Neuronal stem cell (in vitro differentiated cells): Measurements from ENCODE around the gene CR1L.
"Not testable (repeated sequence)": the region's sequence is repeated elsewhere in the genome, so short reads cannot be mapped to it uniquely, and the experiment has no call there.

Experiments
- DNase-seq: peaks from one replicate; pipeline ENCODE4 v3.0.0-alpha.2; 2013; ENCODE audit warnings: low spot score
- H2AFZ ChIP-seq: one replicate; pipeline ENCODE4 v1.6.1; 2013; ENCODE audit warnings: mild to moderate bottlenecking, low read length, inconsistent platforms
- H2AK5ac ChIP-seq: 2 replicates; pipeline ENCODE4 v1.6.1; 2013; ENCODE audit warnings: low read depth, mild to moderate bottlenecking, inconsistent platforms, low read length, moderate library complexity, mixed read lengths
- H2BK120ac ChIP-seq: 2 replicates; pipeline ENCODE4 v1.6.1; 2013; ENCODE audit warnings: low read depth, mild to moderate bottlenecking, inconsistent platforms, low read length, moderate library complexity, mixed read lengths
- H2BK12ac ChIP-seq: one replicate; pipeline ENCODE4 v1.6.1; 2013; ENCODE audit warnings: low read length, inconsistent platforms
- H2BK15ac ChIP-seq: 2 replicates; pipeline ENCODE4 v1.6.1; 2013; ENCODE audit warnings: mild to moderate bottlenecking, low read length, inconsistent platforms, mixed read lengths
- H2BK5ac ChIP-seq: one replicate; pipeline ENCODE4 v1.6.1; 2013; ENCODE audit warnings: inconsistent platforms, mild to moderate bottlenecking, low read length, moderate library complexity
- H3K14ac ChIP-seq: one replicate; pipeline ENCODE4 v1.6.1; 2013; ENCODE audit warnings: low read length, inconsistent platforms
- H3K18ac ChIP-seq: 2 replicates; pipeline ENCODE4 v1.6.1; 2013; ENCODE audit warnings: low read length, inconsistent platforms
- H3K23ac ChIP-seq: 2 replicates; pipeline ENCODE4 v1.6.1; 2013; ENCODE audit warnings: low read depth, mild to moderate bottlenecking, mixed read lengths, low read length, inconsistent platforms; ENCODE audit not compliant: poor library complexity
- H3K27ac ChIP-seq: replicated peaks from 3 replicates; pipeline ENCODE4 v1.5.1; 2013; ENCODE audit warnings: low read length, inconsistent platforms
- H3K27me3 ChIP-seq, 3 experiments: 2 replicates each; pipeline ENCODE4 v1.6.1; 2013; ENCODE audit warnings: low read length in 3 of 3, mild to moderate bottlenecking in 2 of 3, inconsistent platforms in 1 of 3, low read depth in 1 of 3, mixed read lengths in 1 of 3, moderate library complexity in 1 of 3; ENCODE audit not compliant: control insufficient read depth in 3 of 3, insufficient read depth in 3 of 3
- H3K36me3 ChIP-seq, 2 donors: replicated peaks in 1 of 2; 2 replicates each; pipeline ENCODE4 v1.6.1; 2013; ENCODE audit warnings: low read length in 2 of 2; ENCODE audit not compliant: control insufficient read depth in 2 of 2, insufficient read depth in 2 of 2
- H3K4ac ChIP-seq: 2 replicates; pipeline ENCODE4 v1.6.1; 2013; ENCODE audit warnings: inconsistent platforms, mild to moderate bottlenecking, low read length, moderate library complexity
- H3K4me1 ChIP-seq, 2 donors: 1 replicate in 1 of 2; 2 replicates in 1 of 2; pipeline ENCODE4 v1.6.1; 2013; ENCODE audit warnings: low read length in 2 of 2, low read depth in 1 of 2; ENCODE audit not compliant: control insufficient read depth in 2 of 2, insufficient read depth in 1 of 2
- H3K4me2 ChIP-seq: one replicate; pipeline ENCODE4 v1.6.1; 2013; ENCODE audit warnings: mild to moderate bottlenecking, low read length, inconsistent platforms; ENCODE audit not compliant: insufficient read depth, poor library complexity, severe bottlenecking
- H3K4me3 ChIP-seq, 2 donors: 2 replicates each; pipeline ENCODE4 v1.5.1; 2013; ENCODE audit warnings: low read length in 2 of 2, mild to moderate bottlenecking in 2 of 2, inconsistent platforms in 1 of 2, moderate library complexity in 1 of 2
- H3K79me1 ChIP-seq: one replicate; pipeline ENCODE4 v1.6.1; 2013; ENCODE audit warnings: low read depth, mild to moderate bottlenecking, inconsistent platforms, low read length, moderate library complexity
- H3K9ac ChIP-seq: one replicate; pipeline ENCODE4 v1.6.1; 2013; ENCODE audit warnings: mild to moderate bottlenecking, low read depth, low read length, inconsistent platforms; ENCODE audit not compliant: poor library complexity
- H3K9me3 ChIP-seq, 2 donors: replicated peaks in 1 of 2; 2 replicates each; pipeline versions ENCODE3 to v1.6.1; 2013; ENCODE audit warnings: low read length in 2 of 2, mild to moderate bottlenecking in 2 of 2, inconsistent platforms in 1 of 2, low read depth in 1 of 2, mixed read lengths in 1 of 2, moderate library complexity in 1 of 2; ENCODE audit not compliant: control insufficient read depth in 2 of 2, insufficient read depth in 1 of 2
- H4K8ac ChIP-seq: one replicate; pipeline ENCODE4 v1.6.1; 2013; ENCODE audit warnings: low read depth, mild to moderate bottlenecking, inconsistent platforms, low read length, moderate library complexity
- H4K91ac ChIP-seq: one replicate; pipeline ENCODE4 v1.6.1; 2013; ENCODE audit warnings: low read length, low read depth, mild to moderate bottlenecking, inconsistent platforms; ENCODE audit not compliant: poor library complexity
- WGBS, 2 donors: extraction: QIAGEN DNeasy Blood & Tissue Kit; methylation state at CpG; one replicate each; pipeline ENCODE4 v1.1.7; 2013; ENCODE audit warnings: missing lambda C conversion rate in 2 of 2, mixed read lengths in 1 of 2; ENCODE audit not compliant: insufficient read length in 2 of 2, insufficient replicate concordance in 1 of 2; ENCODE audit errors: extremely low coverage in 2 of 2; 5-methylcytosine and 5-hydroxymethylcytosine counted together

CR1L gene

GRCh38 chr1:207633226-207633625 is 11.7 kb upstream of the CR1L start:
- no peak for DNase-seq
- Histone ChIP-seq H3K79me1 (no peaks in the 10 kb centered on the region), H4K91ac (no peak overlapping the region), H3K4me2 (no peak overlapping the region), H2BK15ac (no peak overlapping the region), H3K23ac (no peak overlapping the region), H3K4me3 (no peak overlapping the region), H4K8ac (no peak overlapping the region), H2BK120ac (no peak overlapping the region), H3K27me3 (no peaks in the 10 kb centered on the region), H3K4me1 (peaks cover 0 to 6% of the 10 kb centered on the region in 2 donors), H3K14ac (no peak overlapping the region), H3K9ac (no peak overlapping the region), H2BK5ac (no peak overlapping the region), H3K9me3 (no peaks in the 10 kb centered on the region), H2AFZ (no peak overlapping the region), H2AK5ac (no peak overlapping the region), H3K4ac (no peak overlapping the region), H3K18ac (no peak overlapping the region), H2BK12ac (no peak overlapping the region), H3K27ac (no peak overlapping the region), H3K36me3 (no peaks in the 10 kb centered on the region)

DNA sequence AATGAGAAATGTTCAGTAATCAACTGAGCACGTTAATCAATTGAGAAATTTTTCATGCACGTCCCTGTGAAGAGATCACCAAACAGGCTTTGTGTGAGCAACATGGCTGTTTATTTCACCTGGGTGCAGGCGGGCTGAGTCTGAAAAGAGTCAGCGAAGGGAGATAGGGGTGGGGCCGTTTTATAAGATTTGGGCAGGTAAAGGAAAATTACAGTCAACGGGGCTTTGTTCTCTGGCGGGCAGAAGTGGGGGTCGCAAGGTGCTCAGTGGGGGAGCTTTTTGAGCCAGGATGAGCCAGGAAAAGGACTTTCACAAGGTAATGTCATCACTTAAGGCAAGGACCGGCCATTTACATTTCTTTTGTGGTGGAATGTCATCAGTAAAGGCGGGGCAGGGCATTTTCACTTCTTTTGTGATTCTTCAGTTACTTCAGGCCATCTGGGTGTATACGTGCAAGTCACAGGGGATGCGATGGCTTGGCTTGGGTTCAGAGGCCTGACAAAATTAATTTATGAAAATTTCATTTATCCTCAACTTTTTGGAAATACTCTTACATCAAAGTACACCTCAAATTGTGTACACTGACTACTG is 11.1 kb upstream of the CR1L start:
- not testable (repeated sequence) for H4K8ac ChIP-seq, H3K9ac ChIP-seq, H3K79me1 ChIP-seq, H2BK5ac ChIP-seq, H3K4me2 ChIP-seq, H3K27me3 ChIP-seq, H3K4me3 ChIP-seq, H3K36me3 ChIP-seq, H2BK15ac ChIP-seq, H2AK5ac ChIP-seq, H2BK12ac ChIP-seq, H4K91ac ChIP-seq, H3K23ac ChIP-seq, H3K9me3 ChIP-seq, H2AFZ ChIP-seq, DNase-seq, H3K4me1 ChIP-seq, H3K4ac ChIP-seq, H2BK120ac ChIP-seq, H3K18ac ChIP-seq, H3K14ac ChIP-seq, H3K27ac ChIP-seq
- no CpG with 5 or more reads among the region's 12 CpGs for WGBS, 2 donors

DNA sequence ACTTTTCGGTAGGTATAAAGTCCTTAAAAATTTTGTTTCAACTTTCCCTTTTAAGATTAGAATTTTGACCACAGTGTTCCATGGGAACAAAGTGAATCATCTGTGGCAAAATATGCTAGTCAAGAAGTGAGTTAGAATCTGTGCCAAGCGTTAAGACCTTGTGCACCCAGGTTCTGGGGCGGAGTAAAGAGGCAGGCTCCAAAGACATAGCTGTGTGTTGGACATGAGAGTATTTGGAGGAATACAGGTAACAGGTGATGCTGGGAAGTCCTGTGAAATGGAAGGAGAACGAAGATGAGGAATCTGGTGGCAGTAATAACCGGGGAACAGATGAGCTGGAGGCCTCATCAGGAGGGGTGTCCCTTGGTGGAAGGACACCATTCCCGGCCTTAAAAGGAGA is 10.6 kb upstream of the CR1L start:
- not testable (repeated sequence) for H3K18ac ChIP-seq, H3K9me3 ChIP-seq, H3K14ac ChIP-seq, H3K4ac ChIP-seq, H3K4me3 ChIP-seq, H3K36me3 ChIP-seq, H3K9ac ChIP-seq, H3K27me3 ChIP-seq, H3K23ac ChIP-seq, H2BK12ac ChIP-seq, H2BK120ac ChIP-seq, H4K91ac ChIP-seq, H3K27ac ChIP-seq, H2AK5ac ChIP-seq, H4K8ac ChIP-seq, H3K4me2 ChIP-seq, H2AFZ ChIP-seq, H2BK15ac ChIP-seq, H3K4me1 ChIP-seq, DNase-seq, H2BK5ac ChIP-seq, H3K79me1 ChIP-seq
- WGBS, 2 donors: no CpG with 5 or more reads among the region's 6 CpGs

- H3K27me3 ChIP-seq, H2AFZ ChIP-seq: not testable (repeated sequence)
These were observed 9.3 kb upstream of the CR1L start for GRCh38 chr1:207635569-207636186.

More at GRCh38 chr1:207635569-207636186, 9.3 kb upstream of the CR1L start:
- WGBS, 2 donors: 100% methylated on average over 2 of the region's 7 CpGs; no CpG with 5 or more reads in 1 of the 2 donors
- H3K4ac ChIP-seq, H3K4me3 ChIP-seq, H2BK15ac ChIP-seq, H4K8ac ChIP-seq, H3K27ac ChIP-seq, H4K91ac ChIP-seq, H3K4me1 ChIP-seq, H3K36me3 ChIP-seq, H3K4me2 ChIP-seq, H2BK12ac ChIP-seq, H3K23ac ChIP-seq, H3K18ac ChIP-seq, H3K9ac ChIP-seq, H2AK5ac ChIP-seq, H3K14ac ChIP-seq, H2BK5ac ChIP-seq, H3K9me3 ChIP-seq, DNase-seq, H3K79me1 ChIP-seq, H2BK120ac ChIP-seq: not testable (repeated sequence)
